Stomach smooth muscle (tissue), 2 donors: ENCODE results near the gene ZEB1.
A peak's percentile ranks its signal among the peaks of the same experiment; 100 is the strongest.

Experiments used
- H3K27ac ChIP-seq: one replicate; pipeline ENCODE4 v1.7.0; 2013; ENCODE audit warnings: mild to moderate bottlenecking, low read length, inconsistent platforms
- H3K27me3 ChIP-seq, 2 donors: one replicate each; pipeline ENCODE4 v1.7.0; 2013; ENCODE audit warnings: low read length in 2 of 2; ENCODE audit not compliant: insufficient read depth in 2 of 2, control insufficient read depth in 1 of 2
- H3K36me3 ChIP-seq, 2 donors: one replicate each; pipeline ENCODE4 v1.7.0; 2013; ENCODE audit warnings: low read length in 2 of 2; ENCODE audit not compliant: control insufficient read depth in 2 of 2, insufficient read depth in 2 of 2
- H3K4me1 ChIP-seq: one replicate; pipeline ENCODE4 v1.7.0; 2013; ENCODE audit warnings: low read length; ENCODE audit not compliant: control insufficient read depth, insufficient read depth
- H3K4me3 ChIP-seq, 2 donors: one replicate each; pipeline ENCODE4 v1.7.0; 2013; ENCODE audit warnings: low read length in 2 of 2
- H3K9ac ChIP-seq, 2 donors: one replicate each; pipeline ENCODE4 v1.7.0; 2013; ENCODE audit warnings: low read length in 2 of 2, mild to moderate bottlenecking in 1 of 2
- H3K9me3 ChIP-seq, 2 donors: one replicate each; pipeline ENCODE4 v1.7.0; 2013; ENCODE audit warnings: low read length in 2 of 2; ENCODE audit not compliant: control insufficient read depth in 2 of 2
- donor health status: healthy.
- donor health status: Pancreatic carcinoma.

ZEB1 gene

GRCh38 chr10:31318854-31319601 is at the start of gene ZEB1:
Gene ZEB1, plus strand, starts transcription at chr10:31319216. Its CDS starts 19 bp downstream, at chr10:31319235.
- peak within 1 kb of the TSS; percentile 91 to 92 for H3K4me3 ChIP-seq
- peak within 1 kb of the TSS; percentile 80 to 86 for H3K9ac ChIP-seq
- H3K36me3 ChIP-seq: no peaks in the 10 kb centered on the region
- peaks cover 6% of the 10 kb centered on the region for H3K4me1 ChIP-seq
- H3K9me3 ChIP-seq: no peaks in the 10 kb centered on the region
- H3K27me3 ChIP-seq: no peaks in the 10 kb centered on the region
- peak within 1 kb of the TSS; percentile 85 for H3K27ac ChIP-seq

- no peak overlapping the region for H3K9ac ChIP-seq
- no peaks in the 10 kb centered on the region for H3K9me3 ChIP-seq
- no peaks in the 10 kb centered on the region for H3K27me3 ChIP-seq
- H3K27ac ChIP-seq: no peak overlapping the region
- H3K4me1 ChIP-seq: no peaks in the 10 kb centered on the region
- no peak overlapping the region for H3K4me3 ChIP-seq
- no peaks in the 10 kb centered on the region for H3K36me3 ChIP-seq
These were observed 48.1 kb upstream of the ZEB1 start for GRCh38 chr10:31270954-31271353.

GRCh38 chr10:31272841-31273240 is 46.2 kb upstream of the ZEB1 start:
- Histone ChIP-seq H3K9me3 (no peaks in the 10 kb centered on the region), H3K4me1 (no peaks in the 10 kb centered on the region), H3K4me3 (no peak overlapping the region), H3K27me3 (no peaks in the 10 kb centered on the region), H3K9ac (no peak overlapping the region), H3K27ac (no peak overlapping the region), H3K36me3 (no peaks in the 10 kb centered on the region)

- Histone ChIP-seq H3K9ac (no peak overlapping the region), H3K4me3 (no peak overlapping the region), H3K9me3 (no peaks in the 10 kb centered on the region), H3K27ac (no peak overlapping the region), H3K36me3 (no peaks in the 10 kb centered on the region), H3K27me3 (no peaks in the 10 kb centered on the region), H3K4me1 (no peaks in the 10 kb centered on the region)
These were observed 45.2 kb upstream of the ZEB1 start for GRCh38 chr10:31273789-31274188.

- H3K36me3 ChIP-seq: no peaks in the 10 kb centered on the region
- no peaks in the 10 kb centered on the region for H3K4me1 ChIP-seq
- H3K9ac ChIP-seq: no peak overlapping the region
- no peak overlapping the region for H3K4me3 ChIP-seq
- no peaks in the 10 kb centered on the region for H3K9me3 ChIP-seq
- no peak overlapping the region for H3K27ac ChIP-seq
- H3K27me3 ChIP-seq: no peaks in the 10 kb centered on the region
These were observed 44.7 kb upstream of the ZEB1 start for GRCh38 chr10:31274310-31274709.

GRCh38 chr10:31278279-31278941 is 40.6 kb upstream of the ZEB1 start:
- Histone ChIP-seq H3K27ac (no peak overlapping the region), H3K36me3 (no peaks in the 10 kb centered on the region), H3K4me1 (no peaks in the 10 kb centered on the region), H3K9me3 (no peaks in the 10 kb centered on the region), H3K9ac (no peak overlapping the region), H3K4me3 (no peak overlapping the region), H3K27me3 (no peaks in the 10 kb centered on the region)

GRCh38 chr10:31280972-31281371 is 38.0 kb upstream of the ZEB1 start:
- H3K9ac ChIP-seq: no peak overlapping the region
- no peaks in the 10 kb centered on the region for H3K36me3 ChIP-seq
- H3K4me1 ChIP-seq: no peaks in the 10 kb centered on the region
- no peak overlapping the region for H3K27ac ChIP-seq
- no peaks in the 10 kb centered on the region for H3K9me3 ChIP-seq
- no peaks in the 10 kb centered on the region for H3K27me3 ChIP-seq
- no peak overlapping the region for H3K4me3 ChIP-seq

- H3K4me1 ChIP-seq: no peaks in the 10 kb centered on the region
- no peaks in the 10 kb centered on the region for H3K9me3 ChIP-seq
- H3K4me3 ChIP-seq: no peak overlapping the region
- no peak overlapping the region for H3K9ac ChIP-seq
- no peak overlapping the region for H3K27ac ChIP-seq
- no peaks in the 10 kb centered on the region for H3K36me3 ChIP-seq
- H3K27me3 ChIP-seq: no peaks in the 10 kb centered on the region
These were observed 31.0 kb upstream of the ZEB1 start for GRCh38 chr10:31288001-31288400.

GRCh38 chr10:31288962-31289361 is 30.1 kb upstream of the ZEB1 start:
- Histone ChIP-seq H3K4me1 (no peaks in the 10 kb centered on the region), H3K9ac (no peak overlapping the region), H3K27me3 (no peaks in the 10 kb centered on the region), H3K36me3 (no peaks in the 10 kb centered on the region), H3K9me3 (no peaks in the 10 kb centered on the region), H3K4me3 (no peak overlapping the region), H3K27ac (no peak overlapping the region)

- Histone ChIP-seq H3K4me3 (no peak overlapping the region), H3K27me3 (no peaks in the 10 kb centered on the region), H3K9ac (no peak overlapping the region), H3K36me3 (no peaks in the 10 kb centered on the region), H3K4me1 (no peaks in the 10 kb centered on the region), H3K9me3 (no peaks in the 10 kb centered on the region), H3K27ac (no peak overlapping the region)
These were observed 28.6 kb upstream of the ZEB1 start for GRCh38 chr10:31290386-31290785.

- H3K9me3 ChIP-seq: no peaks in the 10 kb centered on the region
- no peak overlapping the region for H3K9ac ChIP-seq
- no peak overlapping the region for H3K4me3 ChIP-seq
- H3K4me1 ChIP-seq: no peaks in the 10 kb centered on the region
- H3K27me3 ChIP-seq: no peaks in the 10 kb centered on the region
- H3K27ac ChIP-seq: no peak overlapping the region
- no peaks in the 10 kb centered on the region for H3K36me3 ChIP-seq
These were observed 27.9 kb upstream of the ZEB1 start for GRCh38 chr10:31291123-31291522.
